Uterus (tissue), 2 donors: ENCODE results near the gene B3GALNT2.

Experiments used
- POLR2A ChIP-seq, 2 donors: fragments of 450-650 bp; IDR thresholded peaks; one replicate each; pipeline ENCODE4 v1.6.1; 2016; ENCODE audit warnings: antibody characterized with exemption in 2 of 2, mild to moderate bottlenecking in 1 of 2, moderate library complexity in 1 of 2
- TF ChIP-seq, protein P1 (sequence below), 4 experiments: fragments of 200-600 bp in 2 of 4; fragments of 450-650 bp in 2 of 4; sonication (generic) in 2 of 4; IDR thresholded peaks; one replicate each; pipeline ENCODE4 v1.5.1; 2016 to 2019; ENCODE audit warnings: antibody characterized with exemption in 4 of 4, mild to moderate bottlenecking in 2 of 4, moderate library complexity in 1 of 4

DNA sequence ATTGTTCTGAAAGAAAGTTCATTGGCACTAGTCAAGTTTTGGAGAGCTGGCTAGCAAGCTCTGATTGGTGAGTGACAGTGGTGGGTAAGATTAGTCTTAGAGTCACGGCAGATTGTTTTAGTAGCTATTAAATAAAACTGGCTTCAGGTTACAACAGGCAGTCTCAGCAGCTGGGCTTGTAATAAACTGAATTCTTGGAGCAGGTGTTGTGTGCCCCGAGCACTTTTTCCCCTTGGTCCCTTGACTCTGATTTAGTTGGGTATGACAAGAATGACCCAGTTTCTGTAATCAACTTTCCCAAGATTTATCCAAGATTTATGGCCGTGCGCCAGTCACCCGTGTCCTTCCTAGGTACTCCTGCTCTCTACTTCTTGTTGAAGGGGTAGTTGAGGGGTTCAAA, 96.8 kb downstream of the B3GALNT2 start:
- TF ChIP-seq, protein P1, sequence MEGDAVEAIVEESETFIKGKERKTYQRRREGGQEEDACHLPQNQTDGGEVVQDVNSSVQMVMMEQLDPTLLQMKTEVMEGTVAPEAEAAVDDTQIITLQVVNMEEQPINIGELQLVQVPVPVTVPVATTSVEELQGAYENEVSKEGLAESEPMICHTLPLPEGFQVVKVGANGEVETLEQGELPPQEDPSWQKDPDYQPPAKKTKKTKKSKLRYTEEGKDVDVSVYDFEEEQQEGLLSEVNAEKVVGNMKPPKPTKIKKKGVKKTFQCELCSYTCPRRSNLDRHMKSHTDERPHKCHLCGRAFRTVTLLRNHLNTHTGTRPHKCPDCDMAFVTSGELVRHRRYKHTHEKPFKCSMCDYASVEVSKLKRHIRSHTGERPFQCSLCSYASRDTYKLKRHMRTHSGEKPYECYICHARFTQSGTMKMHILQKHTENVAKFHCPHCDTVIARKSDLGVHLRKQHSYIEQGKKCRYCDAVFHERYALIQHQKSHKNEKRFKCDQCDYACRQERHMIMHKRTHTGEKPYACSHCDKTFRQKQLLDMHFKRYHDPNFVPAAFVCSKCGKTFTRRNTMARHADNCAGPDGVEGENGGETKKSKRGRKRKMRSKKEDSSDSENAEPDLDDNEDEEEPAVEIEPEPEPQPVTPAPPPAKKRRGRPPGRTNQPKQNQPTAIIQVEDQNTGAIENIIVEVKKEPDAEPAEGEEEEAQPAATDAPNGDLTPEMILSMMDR (IDR thresholded peaks at IDR 0.05), result no peak
- TF ChIP-seq POLR2A (IDR thresholded peaks at IDR 0.05), result no peak
